Stomach smooth muscle (tissue), 2 donors: ENCODE results near the gene LRP2.

ENCODE experiments used
- H3K27ac ChIP-seq: one replicate; pipeline ENCODE4 v1.7.0; 2013; ENCODE audit warnings: mild to moderate bottlenecking, low read length, inconsistent platforms
- H3K27me3 ChIP-seq, 2 donors: one replicate each; pipeline ENCODE4 v1.7.0; 2013; ENCODE audit warnings: low read length in 2 of 2; ENCODE audit not compliant: insufficient read depth in 2 of 2, control insufficient read depth in 1 of 2
- H3K36me3 ChIP-seq, 2 donors: one replicate each; pipeline ENCODE4 v1.7.0; 2013; ENCODE audit warnings: low read length in 2 of 2; ENCODE audit not compliant: control insufficient read depth in 2 of 2, insufficient read depth in 2 of 2
- H3K4me1 ChIP-seq: one replicate; pipeline ENCODE4 v1.7.0; 2013; ENCODE audit warnings: low read length; ENCODE audit not compliant: control insufficient read depth, insufficient read depth
- H3K4me3 ChIP-seq, 2 donors: one replicate each; pipeline ENCODE4 v1.7.0; 2013; ENCODE audit warnings: low read length in 2 of 2
- H3K9ac ChIP-seq, 2 donors: one replicate each; pipeline ENCODE4 v1.7.0; 2013; ENCODE audit warnings: low read length in 2 of 2, mild to moderate bottlenecking in 1 of 2
- H3K9me3 ChIP-seq, 2 donors: one replicate each; pipeline ENCODE4 v1.7.0; 2013; ENCODE audit warnings: low read length in 2 of 2; ENCODE audit not compliant: control insufficient read depth in 2 of 2
- donor health status: healthy.
- donor health status: Pancreatic carcinoma.

LRP2 gene

GRCh38 chr2:169090133-169090820 is 272.1 kb downstream of the LRP2 start:
- no peak overlapping the region for H3K27ac ChIP-seq
- no peaks in the 10 kb centered on the region for H3K4me1 ChIP-seq
- H3K27me3 ChIP-seq: no peaks in the 10 kb centered on the region
- no peak overlapping the region for H3K9ac ChIP-seq
- peaks cover 1 to 7% of the 10 kb centered on the region in 2 donors for H3K9me3 ChIP-seq
- no peaks in the 10 kb centered on the region for H3K36me3 ChIP-seq
- H3K4me3 ChIP-seq: no peak overlapping the region

GRCh38 chr2:169089182-169089581 is 273.2 kb downstream of the LRP2 start:
- no peaks in the 10 kb centered on the region for H3K36me3 ChIP-seq
- H3K27ac ChIP-seq: no peak overlapping the region
- H3K4me3 ChIP-seq: no peak overlapping the region
- H3K9ac ChIP-seq: no peak overlapping the region
- H3K9me3 ChIP-seq: peaks cover 1 to 7% of the 10 kb centered on the region in 2 donors
- no peaks in the 10 kb centered on the region for H3K27me3 ChIP-seq
- H3K4me1 ChIP-seq: no peaks in the 10 kb centered on the region

GRCh38 chr2:169087757-169088379 is 274.5 kb downstream of the LRP2 start:
- no peak overlapping the region for H3K27ac ChIP-seq
- no peaks in the 10 kb centered on the region for H3K36me3 ChIP-seq
- no peak overlapping the region for H3K4me3 ChIP-seq
- peaks cover 1 to 7% of the 10 kb centered on the region in 2 donors for H3K9me3 ChIP-seq
- no peak overlapping the region for H3K9ac ChIP-seq
- no peaks in the 10 kb centered on the region for H3K27me3 ChIP-seq
- H3K4me1 ChIP-seq: no peaks in the 10 kb centered on the region

GRCh38 chr2:169086893-169087467 is 275.4 kb downstream of the LRP2 start:
- H3K4me3 ChIP-seq: no peak overlapping the region
- H3K4me1 ChIP-seq: no peaks in the 10 kb centered on the region
- no peaks in the 10 kb centered on the region for H3K27me3 ChIP-seq
- peaks cover 1 to 7% of the 10 kb centered on the region in 2 donors for H3K9me3 ChIP-seq
- H3K27ac ChIP-seq: no peak overlapping the region
- no peaks in the 10 kb centered on the region for H3K36me3 ChIP-seq
- H3K9ac ChIP-seq: no peak overlapping the region

- no peak overlapping the region for H3K9ac ChIP-seq
- peaks cover 1 to 7% of the 10 kb centered on the region in 2 donors for H3K9me3 ChIP-seq
- H3K36me3 ChIP-seq: no peaks in the 10 kb centered on the region
- H3K27ac ChIP-seq: no peak overlapping the region
- peaks cover 0 to 3% of the 10 kb centered on the region in 2 donors for H3K27me3 ChIP-seq
- H3K4me1 ChIP-seq: no peaks in the 10 kb centered on the region
- no peak overlapping the region for H3K4me3 ChIP-seq
Observed at GRCh38 chr2:169082995-169083394, 279.3 kb downstream of the LRP2 start.

- Histone ChIP-seq H3K4me1 (no peaks in the 10 kb centered on the region), H3K4me3 (no peak overlapping the region), H3K27ac (no peak overlapping the region), H3K27me3 (peaks cover 0 to 3% of the 10 kb centered on the region in 2 donors), H3K9me3 (no peaks in the 10 kb centered on the region), H3K9ac (no peak overlapping the region), H3K36me3 (no peaks in the 10 kb centered on the region)
Observed at GRCh38 chr2:169081551-169081950, 280.8 kb downstream of the LRP2 start.

GRCh38 chr2:169080250-169081069 is 281.9 kb downstream of the LRP2 start:
- Histone ChIP-seq H3K27ac (no peak overlapping the region), H3K27me3 (peaks cover 0 to 3% of the 10 kb centered on the region in 2 donors), H3K9ac (no peak overlapping the region), H3K4me1 (no peaks in the 10 kb centered on the region), H3K36me3 (no peaks in the 10 kb centered on the region), H3K4me3 (no peak overlapping the region), H3K9me3 (no peaks in the 10 kb centered on the region)

- no peaks in the 10 kb centered on the region for H3K36me3 ChIP-seq
- H3K9ac ChIP-seq: no peak overlapping the region
- H3K27me3 ChIP-seq: peaks cover 0 to 3% of the 10 kb centered on the region in 2 donors
Observed at GRCh38 chr2:169077674-169078240, 284.6 kb downstream of the LRP2 start.

More at GRCh38 chr2:169077674-169078240, 284.6 kb downstream of the LRP2 start:
- Histone ChIP-seq H3K4me3 (no peak overlapping the region), H3K27ac (no peak overlapping the region), H3K9me3 (no peaks in the 10 kb centered on the region), H3K4me1 (no peaks in the 10 kb centered on the region)
